HG02884 (cell line): ENCODE measurements around the gene TMPRSS4.

ENCODE experiments used
- ATAC-seq: cut with Tn5 transposase; IDR thresholded peaks from one replicate; pipeline ENCODE4 v1.9.1; 2021; ENCODE audit warnings: mild to moderate bottlenecking, moderate library complexity; ENCODE audit not compliant: unreplicated experiment

TMPRSS4 gene

DNA sequence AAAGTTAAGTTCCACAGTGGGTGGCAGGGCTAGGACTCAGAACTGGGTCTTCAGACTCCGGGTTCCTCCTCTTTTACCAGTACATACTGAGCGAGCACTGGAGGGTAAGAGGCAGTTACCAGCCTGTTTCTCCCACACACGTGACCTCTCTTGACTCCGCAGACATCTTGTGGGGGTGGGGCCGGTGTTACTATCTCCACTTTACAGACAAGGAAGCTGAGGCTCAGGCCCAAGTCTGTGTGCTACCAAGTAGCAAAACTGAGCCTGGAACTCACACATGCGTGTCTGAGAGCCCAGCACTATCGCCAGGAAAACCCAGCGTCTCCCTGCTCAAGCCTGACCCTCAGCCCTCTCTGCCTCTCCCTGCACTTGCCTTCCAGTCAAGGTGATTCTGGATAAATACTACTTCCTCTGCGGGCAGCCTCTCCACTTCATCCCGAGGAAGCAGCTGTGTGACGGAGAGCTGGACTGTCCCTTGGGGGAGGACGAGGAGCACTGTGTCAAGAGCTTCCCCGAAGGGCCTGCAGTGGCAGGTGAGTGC lies 25.9 kb downstream of the TMPRSS4 start:
- ATAC-seq = no peak

DNA sequence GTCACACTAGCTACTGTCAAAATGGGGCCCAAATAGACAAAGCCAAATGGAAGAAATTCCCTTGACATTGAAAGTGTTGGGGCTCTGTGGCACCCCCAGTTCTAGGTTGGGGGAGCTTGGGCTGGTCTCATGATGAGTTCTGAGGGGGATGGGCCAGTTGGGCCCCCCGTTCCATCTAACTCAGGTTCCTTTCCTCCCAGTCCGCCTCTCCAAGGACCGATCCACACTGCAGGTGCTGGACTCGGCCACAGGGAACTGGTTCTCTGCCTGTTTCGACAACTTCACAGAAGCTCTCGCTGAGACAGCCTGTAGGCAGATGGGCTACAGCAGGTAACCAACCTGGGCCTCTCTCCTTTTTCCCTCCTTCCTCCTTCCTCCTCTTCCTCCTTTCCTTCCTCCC lies 27.6 kb downstream of the TMPRSS4 start:
- no peak for ATAC-seq

DNA sequence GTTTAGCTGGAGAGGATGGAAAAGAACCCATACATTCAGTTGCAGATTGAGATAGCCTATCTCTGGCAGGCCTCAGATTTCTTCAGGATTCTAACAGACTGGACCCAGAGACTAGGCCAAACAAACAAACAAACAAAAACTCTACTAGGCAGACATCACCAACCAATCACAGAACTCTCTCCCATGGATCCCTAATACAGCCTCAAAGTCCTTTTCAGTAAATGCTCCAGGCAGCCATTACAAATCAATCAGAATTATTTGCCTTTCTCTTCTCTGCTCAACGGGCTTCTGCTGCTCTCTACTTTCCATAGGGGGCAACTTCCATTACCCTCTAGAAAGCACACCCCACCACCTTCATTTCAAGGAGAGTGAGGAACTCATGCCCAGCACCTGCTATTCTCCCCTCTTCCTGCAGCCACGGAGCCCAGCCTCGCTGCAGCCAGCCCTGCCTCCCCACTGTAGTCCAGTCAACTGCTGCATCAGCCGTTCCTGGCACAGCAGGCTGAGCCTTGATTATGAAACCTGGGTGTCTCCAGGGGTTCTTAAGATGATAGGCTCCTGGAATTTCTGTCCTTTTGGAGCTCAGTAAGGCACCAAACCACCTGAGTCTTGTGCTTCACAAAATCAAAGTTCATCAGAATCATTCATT lies 28.9 kb downstream of the TMPRSS4 start:
- no peak for ATAC-seq

DNA sequence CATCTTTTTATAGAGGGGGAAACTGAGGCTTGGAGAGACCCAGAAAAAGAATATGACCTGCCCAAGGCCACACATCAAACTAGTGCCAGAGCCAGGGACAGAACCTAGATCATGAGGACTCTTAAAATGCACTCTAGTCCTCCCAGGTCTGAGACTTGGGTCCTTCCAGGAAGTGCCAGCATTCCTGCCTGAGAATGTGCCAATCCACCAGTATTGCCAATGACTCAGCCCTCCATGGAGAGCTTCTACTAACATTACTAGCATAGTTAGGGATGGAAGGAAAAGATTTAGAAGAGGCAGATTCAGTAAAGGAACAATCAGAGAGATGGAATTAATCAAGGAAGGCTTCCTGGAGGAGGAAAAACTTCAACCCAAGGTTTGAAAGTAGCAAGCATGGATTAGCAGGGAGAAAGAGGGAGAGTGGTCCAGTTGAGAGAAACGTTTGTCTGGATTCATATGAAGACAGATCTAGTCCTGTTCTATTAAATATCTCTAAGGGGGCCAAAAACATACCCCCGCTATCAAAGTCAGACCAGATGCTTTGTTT lies 30.0 kb downstream of the TMPRSS4 start:
- ATAC-seq = no peak

DNA sequence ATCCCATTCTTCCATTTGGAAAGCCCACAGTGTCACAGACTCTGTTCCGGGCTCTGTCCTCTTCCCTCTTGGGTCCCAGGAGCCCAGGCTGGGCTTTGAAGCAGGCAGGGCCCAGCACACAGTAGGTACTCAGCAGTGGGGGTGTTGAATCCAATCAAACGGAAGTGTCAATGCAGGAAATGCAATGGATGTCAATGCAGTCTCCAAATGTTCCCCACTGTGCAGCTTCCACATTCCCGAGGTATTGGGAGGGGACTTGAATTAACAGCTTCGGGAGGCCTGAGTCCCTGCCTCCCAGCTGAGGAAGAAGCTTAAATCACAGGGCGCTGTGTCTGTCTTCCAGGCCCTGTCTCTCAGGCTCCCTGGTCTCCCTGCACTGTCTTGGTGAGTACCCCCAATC lies 31.6 kb downstream of the TMPRSS4 start:
- ATAC-seq = no peak

DNA sequence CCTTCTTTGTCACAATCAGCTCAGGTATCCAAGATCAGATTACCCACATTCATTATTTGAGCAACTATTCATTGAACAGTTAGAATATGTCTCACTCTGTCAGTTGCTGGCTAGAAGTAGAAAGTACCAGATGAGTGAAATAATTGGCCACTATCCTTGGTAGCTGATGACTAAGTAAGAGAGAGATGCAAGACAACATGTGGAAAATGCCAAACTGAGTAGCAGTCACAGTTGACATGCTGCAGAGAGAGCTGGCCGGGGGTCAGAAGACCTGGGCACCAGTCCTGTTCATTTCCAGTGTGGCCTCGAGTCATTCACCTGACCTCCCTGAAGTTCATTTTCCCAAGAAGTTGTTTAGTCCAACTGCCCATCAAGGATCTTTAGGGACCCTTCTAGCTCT lies 32.4 kb downstream of the TMPRSS4 start:
- ATAC-seq = no peak

DNA sequence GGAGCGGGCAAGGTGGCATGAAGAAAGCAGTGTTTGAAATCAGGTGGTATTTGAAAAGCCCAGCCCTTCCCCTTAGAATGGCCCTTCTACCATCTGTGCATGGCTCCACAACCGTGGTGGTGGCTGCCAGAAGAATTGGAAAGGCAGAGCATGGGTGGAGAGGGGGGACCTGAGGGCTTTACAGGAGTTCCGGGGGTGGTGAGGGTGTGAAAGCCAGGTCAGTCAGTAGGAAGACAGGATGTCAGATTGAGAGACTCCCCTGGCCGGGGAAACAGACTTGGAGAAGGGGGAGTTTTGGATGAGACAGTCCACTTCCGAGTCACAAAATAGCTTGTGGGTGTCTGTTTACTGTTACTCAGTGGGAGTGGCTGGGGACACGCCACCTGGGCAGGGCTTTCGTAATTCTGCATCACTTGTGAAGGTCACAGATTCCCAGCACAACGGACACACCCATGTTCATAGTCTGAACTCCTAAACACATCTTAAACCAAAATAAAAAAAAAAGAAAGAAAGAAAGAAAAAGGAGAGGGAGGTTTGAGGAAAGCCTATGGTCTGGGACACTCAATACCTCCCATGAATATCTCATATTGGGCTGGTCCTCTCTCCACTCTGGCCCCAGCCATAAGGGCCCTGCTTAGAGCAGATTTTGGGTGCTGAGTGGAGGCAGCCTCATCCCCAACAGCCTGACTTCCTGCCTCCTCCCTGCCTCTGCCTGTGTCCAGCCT lies 34.3 kb downstream of the TMPRSS4 start:
- no peak for ATAC-seq

DNA sequence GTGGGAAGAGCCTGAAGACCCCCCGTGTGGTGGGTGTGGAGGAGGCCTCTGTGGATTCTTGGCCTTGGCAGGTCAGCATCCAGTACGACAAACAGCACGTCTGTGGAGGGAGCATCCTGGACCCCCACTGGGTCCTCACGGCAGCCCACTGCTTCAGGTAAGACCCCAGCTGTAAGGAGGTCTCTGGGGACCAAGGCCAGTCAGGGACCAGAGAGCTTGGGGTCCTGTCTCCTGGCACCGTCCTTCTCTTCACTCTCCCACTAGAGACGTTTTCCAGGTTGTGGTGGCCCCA lies 34.8 kb downstream of the TMPRSS4 start:
- no peak for ATAC-seq

DNA sequence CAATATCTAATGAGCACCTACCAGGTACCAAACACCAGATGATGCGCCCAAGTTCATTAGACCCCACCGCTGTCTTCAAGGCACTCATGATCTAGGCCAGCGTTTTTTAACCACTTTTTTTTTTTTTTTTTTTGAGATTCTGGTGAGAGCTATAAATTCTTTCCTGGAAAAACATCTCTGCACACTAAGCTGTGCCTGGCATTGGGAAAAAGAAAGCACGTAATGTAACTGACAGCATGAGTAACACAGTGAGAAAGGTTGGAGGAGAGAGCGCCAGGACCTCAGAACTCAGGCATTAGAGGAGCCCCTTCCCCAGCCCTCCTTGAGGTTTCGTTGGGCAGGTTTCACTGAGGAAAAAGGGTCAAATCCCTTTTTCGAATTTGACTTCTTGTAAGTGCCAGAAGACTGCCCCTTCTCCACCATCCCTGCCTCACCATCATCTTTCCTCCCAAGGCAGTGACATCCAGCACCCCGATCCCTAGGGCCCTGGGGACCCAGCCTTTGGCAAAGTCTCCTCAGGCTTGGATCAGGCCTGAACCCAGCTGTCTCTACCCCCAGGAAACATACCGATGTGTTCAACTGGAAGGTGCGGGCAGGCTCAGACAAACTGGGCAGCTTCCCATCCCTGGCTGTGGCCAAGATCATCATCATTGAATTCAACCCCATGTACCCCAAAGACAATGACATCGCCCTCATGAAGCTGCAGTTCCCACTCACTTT lies 36.0 kb downstream of the TMPRSS4 start:
- no peak for ATAC-seq

DNA sequence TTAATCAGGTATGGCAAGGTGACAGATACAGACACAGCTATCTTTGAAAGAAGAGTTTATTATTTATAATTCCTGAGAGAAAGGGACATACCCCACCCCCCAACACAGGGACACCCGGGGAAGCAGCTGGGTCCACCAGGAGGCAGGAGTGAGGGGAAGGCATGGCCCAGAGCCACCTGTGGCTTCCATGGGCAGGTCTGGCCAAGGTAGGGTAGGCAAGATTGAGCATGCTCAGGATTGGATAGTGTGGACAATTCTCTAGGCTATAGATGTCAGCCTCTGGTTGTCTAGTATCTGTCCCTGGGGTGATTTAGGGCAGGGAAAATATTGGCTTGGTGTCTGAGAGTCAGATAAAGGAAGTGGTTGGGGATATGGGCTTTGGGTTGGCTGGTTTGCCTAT lies 37.4 kb downstream of the TMPRSS4 start:
- ATAC-seq = no peak

DNA sequence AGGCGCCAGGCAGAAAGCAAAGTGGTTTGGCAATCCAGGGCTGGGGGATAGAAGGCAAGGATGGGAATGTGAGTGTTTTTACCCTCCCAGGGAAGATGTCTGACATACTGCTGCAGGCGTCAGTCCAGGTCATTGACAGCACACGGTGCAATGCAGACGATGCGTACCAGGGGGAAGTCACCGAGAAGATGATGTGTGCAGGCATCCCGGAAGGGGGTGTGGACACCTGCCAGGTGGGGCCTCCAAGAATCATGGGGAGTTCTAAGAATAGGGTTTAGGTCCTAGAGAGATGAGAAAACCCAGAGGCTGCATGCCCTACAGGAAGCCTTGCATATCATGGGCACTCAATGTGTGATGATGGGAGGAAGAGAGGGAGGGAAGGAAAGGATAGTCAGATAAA lies 38.2 kb downstream of the TMPRSS4 start:
- no peak for ATAC-seq

DNA sequence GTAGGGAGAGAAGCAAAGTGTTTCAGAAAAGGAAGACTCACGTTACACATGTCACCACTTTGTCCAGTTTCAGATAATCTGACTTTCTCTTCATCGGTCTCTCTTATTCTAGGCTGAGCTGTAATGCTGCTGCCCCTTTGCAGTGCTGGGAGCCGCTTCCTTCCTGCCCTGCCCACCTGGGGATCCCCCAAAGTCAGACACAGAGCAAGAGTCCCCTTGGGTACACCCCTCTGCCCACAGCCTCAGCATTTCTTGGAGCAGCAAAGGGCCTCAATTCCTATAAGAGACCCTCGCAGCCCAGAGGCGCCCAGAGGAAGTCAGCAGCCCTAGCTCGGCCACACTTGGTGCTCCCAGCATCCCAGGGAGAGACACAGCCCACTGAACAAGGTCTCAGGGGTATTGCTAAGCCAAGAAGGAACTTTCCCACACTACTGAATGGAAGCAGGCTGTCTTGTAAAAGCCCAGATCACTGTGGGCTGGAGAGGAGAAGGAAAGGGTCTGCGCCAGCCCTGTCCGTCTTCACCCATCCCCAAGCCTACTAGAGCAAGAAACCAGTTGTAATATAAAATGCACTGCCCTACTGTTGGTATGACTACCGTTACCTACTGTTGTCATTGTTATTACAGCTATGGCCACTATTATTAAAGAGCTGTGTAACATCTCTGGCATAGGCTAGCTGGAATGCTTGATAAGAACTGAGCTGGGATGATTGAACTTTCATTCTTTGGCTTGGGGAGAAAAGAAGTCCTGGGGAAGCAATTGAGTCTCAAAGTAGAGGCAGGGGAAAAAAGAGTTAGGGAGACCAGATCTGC lies 41.1 kb downstream of the TMPRSS4 start:
- no peak for ATAC-seq

DNA sequence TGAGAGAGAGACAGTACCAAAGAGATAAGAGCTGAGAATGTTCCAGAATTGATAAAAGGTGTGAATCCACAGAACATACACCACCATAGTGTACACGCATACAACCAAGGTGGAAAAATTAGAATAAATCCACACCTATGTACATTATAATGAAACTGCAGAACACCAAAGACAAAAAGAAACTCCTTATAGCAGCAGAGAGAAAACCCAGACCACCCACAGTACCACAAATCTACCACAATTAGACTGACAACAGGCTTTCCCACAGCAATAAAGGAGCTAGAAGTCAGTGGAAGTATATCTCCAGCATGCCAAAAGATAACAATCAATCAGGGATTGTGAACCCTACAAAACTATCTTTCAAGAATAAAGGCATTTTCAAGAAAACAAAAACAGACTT lies 43.9 kb downstream of the TMPRSS4 start:
- no peak for ATAC-seq

DNA sequence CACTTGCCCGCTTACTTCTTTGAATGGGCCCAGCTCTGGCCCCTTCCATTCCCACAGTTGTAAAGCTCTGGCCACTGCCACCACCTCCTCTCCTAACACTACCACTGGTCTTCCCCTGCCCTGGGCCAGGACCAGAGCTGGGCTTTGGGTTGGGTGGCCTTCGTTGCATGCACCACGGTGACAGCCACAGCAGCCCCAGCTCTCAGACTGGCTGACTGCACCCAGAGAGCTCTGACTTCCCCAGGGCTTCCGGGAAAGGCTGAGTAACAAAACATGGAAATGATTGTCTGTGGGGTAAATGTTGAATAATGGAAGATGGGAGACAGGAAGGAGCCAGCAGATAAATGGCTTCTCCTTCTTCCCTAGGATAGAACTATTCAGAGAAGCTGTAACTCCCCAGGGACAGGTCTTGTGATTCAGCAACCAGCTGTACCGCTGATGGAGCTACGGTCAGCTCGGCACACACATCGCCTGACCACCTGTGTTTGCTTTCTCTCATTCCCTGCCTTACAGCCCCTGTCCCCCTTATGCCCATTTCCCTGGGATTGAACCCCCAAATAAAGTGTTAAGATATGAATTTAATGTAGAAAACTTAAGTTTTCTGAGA lies 48.2 kb downstream of the TMPRSS4 start:
- ATAC-seq = no peak

DNA sequence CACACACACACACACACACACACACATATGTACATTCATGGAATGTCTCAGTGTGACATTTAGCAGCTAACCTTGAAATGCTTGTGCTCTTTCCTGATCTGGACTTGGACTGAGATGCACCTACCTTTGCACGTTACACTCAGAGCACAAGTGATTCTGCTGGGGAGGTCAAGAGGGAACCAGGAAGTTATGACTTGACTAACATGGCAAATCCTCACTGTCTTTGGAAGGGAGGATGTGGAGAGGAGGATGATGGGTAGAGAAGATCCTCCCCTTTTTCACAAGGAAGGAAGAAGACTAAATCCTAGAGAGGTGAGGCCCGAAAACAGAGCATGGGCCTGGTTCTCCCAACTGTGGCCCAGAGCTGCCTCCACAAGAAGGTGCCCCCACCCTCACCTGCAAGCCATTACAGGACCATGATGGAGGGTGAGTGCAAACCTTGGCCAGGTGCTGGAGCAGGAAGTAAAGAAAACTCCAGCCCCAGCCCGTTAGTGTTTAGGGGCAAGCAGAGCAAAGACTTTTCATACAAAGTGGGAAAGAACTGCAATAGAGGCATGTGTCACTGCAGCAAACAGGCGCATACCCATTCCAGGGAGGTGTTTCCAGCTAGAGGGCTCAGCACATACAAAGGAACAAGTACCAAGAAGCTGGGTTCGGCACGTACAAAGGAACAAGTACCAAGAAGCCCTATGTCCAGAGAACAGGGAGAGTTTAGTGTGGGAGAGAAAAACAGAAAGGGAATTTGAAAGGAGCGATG lies 49.4 kb downstream of the TMPRSS4 start:
- no peak for ATAC-seq

DNA sequence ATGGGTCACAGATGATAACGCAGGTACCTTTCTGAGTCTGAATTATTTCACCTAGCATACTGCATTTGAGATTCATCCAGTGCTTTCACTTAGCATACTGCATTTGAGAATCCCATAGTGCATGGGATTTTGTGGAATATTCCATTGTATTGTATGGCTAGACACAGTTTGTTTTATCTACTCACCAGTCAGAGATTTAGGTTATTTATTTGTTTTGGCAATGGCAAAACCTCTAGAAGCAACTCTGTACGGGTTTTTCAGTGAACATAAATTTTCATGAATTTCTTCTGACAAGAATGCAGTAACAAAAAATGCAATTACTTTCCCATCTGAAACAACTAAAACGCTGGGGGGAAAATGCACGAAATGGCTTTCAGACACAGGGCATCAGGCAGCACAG lies 51.4 kb downstream of the TMPRSS4 start:
- ATAC-seq = no peak

DNA sequence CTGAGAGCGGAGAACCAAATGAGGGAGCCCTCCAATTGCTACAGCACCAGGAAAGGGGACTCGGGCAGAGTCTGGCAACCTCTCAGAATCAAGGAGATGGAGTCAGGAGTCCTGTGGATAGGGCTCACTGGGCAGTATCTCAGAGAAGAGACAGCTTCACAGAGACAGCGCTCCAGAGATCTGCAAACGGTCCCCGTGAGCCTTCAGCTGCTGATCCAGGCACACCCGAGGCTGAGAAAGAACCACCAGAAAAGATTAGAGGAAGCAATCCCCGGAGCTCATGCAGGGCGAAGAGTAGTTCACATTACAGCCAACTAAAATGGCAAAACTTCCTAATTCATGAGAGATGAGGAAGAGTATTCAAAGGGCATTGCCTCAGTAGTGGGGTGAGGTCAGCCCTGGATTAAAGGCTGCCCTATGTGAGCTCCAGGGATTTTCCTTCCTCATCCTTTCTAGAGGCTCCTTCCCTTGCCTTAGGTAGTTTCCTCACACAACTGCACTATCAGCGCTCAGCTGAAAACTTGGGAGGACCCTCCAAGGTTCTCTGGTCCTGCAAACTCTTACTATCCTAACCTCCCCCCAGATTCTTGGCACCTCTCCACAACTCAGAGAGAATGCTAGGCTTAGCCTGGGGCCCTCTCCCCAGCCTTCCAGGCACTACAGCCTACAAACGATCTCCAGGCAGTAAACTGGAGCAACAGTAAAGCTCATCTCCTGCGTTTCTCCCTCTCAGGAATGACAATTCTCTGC lies 52.0 kb downstream of the TMPRSS4 start:
- ATAC-seq = no peak

DNA sequence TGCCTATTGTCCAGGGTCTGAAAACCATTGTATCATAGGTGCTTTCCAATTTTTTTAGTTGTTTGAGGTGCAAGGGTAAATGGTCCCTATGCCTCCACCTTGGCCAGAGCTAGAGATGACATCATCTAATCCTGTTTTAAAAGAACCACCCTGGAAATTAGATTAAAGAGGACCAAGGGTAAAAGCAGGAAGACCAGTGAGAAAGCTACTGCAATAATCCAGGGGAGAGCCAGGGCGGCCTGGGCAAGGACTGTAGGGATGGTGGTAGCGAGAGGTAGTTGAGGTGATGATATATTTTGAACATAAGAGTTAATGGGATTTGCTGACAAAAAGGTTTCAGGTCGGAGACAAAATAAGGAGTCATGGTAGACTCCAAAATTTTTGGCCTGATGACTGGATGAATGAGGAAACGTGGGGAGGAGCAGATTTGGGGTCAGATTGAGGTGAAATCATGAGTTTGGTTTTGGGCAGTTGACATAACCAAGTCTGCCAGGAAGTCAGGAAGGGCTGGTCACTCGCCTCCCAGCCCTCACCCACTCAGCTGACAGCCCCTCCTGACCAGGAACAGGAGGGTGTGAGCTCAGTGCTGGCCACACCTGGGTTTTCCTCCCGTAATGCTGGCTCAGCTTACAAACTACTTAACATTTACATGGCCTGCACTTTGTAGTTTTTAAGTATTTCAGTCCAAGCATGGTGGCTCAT lies 52.7 kb downstream of the TMPRSS4 start:
- ATAC-seq = no peak
